Activated T-cell treated with anti-CD3 and anti-CD28 coated beads, Interleukin-2, amount 50 U/mL, for 72 hours (primary cell): ENCODE results near the gene USP49. TPM values are rescaled to one million over a fixed set of nuclear protein-coding genes. Genes with fewer than 3 reads are reported as not detected.

Experiments
- ATAC-seq, 2 donors: fragments of 150-1000 bp; cut with Tn5 transposase; replicated peaks in 1 of 2; 2 replicates each; pipeline ENCODE4 v1.10.0; 2021; ENCODE audit warnings: moderate library complexity in 2 of 2, mild to moderate bottlenecking in 1 of 2
- DNase-seq, 2 donors: peaks; one replicate each; pipeline ENCODE4 v3.0.0; 2021 to 2022; ENCODE audit warnings: mixed read lengths in 1 of 2
- H3K27ac Mint-ChIP-seq: one replicate; pipeline ENCODE4 v1.8.0; 2022; ENCODE audit warnings: mild to moderate bottlenecking, moderate library complexity, mixed read lengths
- H3K27me3 Mint-ChIP-seq: one replicate; pipeline ENCODE4 v1.8.0; 2022; ENCODE audit warnings: low read depth, mixed read lengths
- H3K36me3 Mint-ChIP-seq, 2 donors: one replicate each; pipeline ENCODE4 v1.8.0; 2022; ENCODE audit warnings: mixed read lengths in 2 of 2, mild to moderate bottlenecking in 1 of 2; ENCODE audit not compliant: insufficient read depth in 2 of 2
- H3K4me1 Mint-ChIP-seq: one replicate; pipeline ENCODE4 v1.8.0; 2022; ENCODE audit warnings: low read depth, mixed read lengths
- H3K4me3 Mint-ChIP-seq, 2 donors: one replicate each; pipeline ENCODE4 v1.8.0; 2022; ENCODE audit warnings: mild to moderate bottlenecking in 2 of 2, mixed read lengths in 2 of 2, moderate library complexity in 2 of 2
- H3K9me3 Mint-ChIP-seq, 2 donors: one replicate each; pipeline ENCODE4 v1.8.0; 2022; ENCODE audit warnings: mixed read lengths in 2 of 2
- total RNA-seq, 2 donors: library from RNA; stranded (reverse); gene quantifications; one replicate each; pipeline ENCODE4 v1.2.3, GENCODE V29; 2022

The USP49 gene
- total RNA-seq, 2 donors from 2014 or later: 13.3 to 14.8 TPM

GRCh38 chr6:41836022-41836659 lies 59.0 kb downstream of the USP49 start:
- Mint-ChIP-seq H3K27ac (no peak overlapping the region), H3K27me3 (no peaks in the 10 kb centered on the region), H3K9me3 (no peaks in the 10 kb centered on the region), H3K36me3 (peaks cover 0 to 2% of the 10 kb centered on the region in 2 donors), H3K4me1 (peaks cover 6% of the 10 kb centered on the region), H3K4me3 (no peak overlapping the region)
- ATAC-seq (no peak), DNase-seq (no peak)

- H3K4me1 Mint-ChIP-seq: peaks cover 6% of the 10 kb centered on the region
- ATAC-seq: no peak
These were observed 62.9 kb downstream of the USP49 start for GRCh38 chr6:41832263-41832662.

GRCh38 chr6:41826343-41827022 lies 68.7 kb downstream of the USP49 start:
- DNase-seq (no peak), ATAC-seq (no peak)
- Mint-ChIP-seq H3K9me3 (no peaks in the 10 kb centered on the region), H3K4me1 (no peaks in the 10 kb centered on the region), H3K36me3 (no peaks in the 10 kb centered on the region), H3K4me3 (no peak overlapping the region), H3K27ac (no peak overlapping the region), H3K27me3 (no peaks in the 10 kb centered on the region)

More at GRCh38 chr6:41832263-41832662, 62.9 kb downstream of the USP49 start:
- Mint-ChIP-seq H3K27ac (no peak overlapping the region), H3K27me3 (no peaks in the 10 kb centered on the region), H3K36me3 (no peaks in the 10 kb centered on the region), H3K4me3 (no peak overlapping the region), H3K9me3 (no peaks in the 10 kb centered on the region)
- no peak for DNase-seq

- H3K4me3 Mint-ChIP-seq: no peak overlapping the region
- no peak for ATAC-seq
- no peaks in the 10 kb centered on the region for H3K9me3 Mint-ChIP-seq
- no peaks in the 10 kb centered on the region for H3K27me3 Mint-ChIP-seq
- H3K27ac Mint-ChIP-seq: no peak overlapping the region
- H3K36me3 Mint-ChIP-seq: no peaks in the 10 kb centered on the region
- no peak for DNase-seq
- H3K4me1 Mint-ChIP-seq: no peaks in the 10 kb centered on the region
These were observed 70.3 kb downstream of the USP49 start for GRCh38 chr6:41824571-41825569.

GRCh38 chr6:41823178-41823577 lies 72.0 kb downstream of the USP49 start:
- DNase-seq: no peak
- ATAC-seq: no peak
- Mint-ChIP-seq H3K27me3 (no peaks in the 10 kb centered on the region), H3K27ac (no peak overlapping the region), H3K4me1 (no peaks in the 10 kb centered on the region), H3K9me3 (no peaks in the 10 kb centered on the region), H3K4me3 (no peak overlapping the region), H3K36me3 (no peaks in the 10 kb centered on the region)

GRCh38 chr6:41822021-41822420 lies 73.2 kb downstream of the USP49 start:
- Mint-ChIP-seq H3K4me1 (no peaks in the 10 kb centered on the region), H3K27ac (no peak overlapping the region), H3K27me3 (no peaks in the 10 kb centered on the region), H3K4me3 (no peak overlapping the region), H3K36me3 (no peaks in the 10 kb centered on the region), H3K9me3 (no peaks in the 10 kb centered on the region)
- no peak for DNase-seq
- no peak for ATAC-seq

GRCh38 chr6:41821266-41821665 lies 73.9 kb downstream of the USP49 start:
- no peaks in the 10 kb centered on the region for H3K4me1 Mint-ChIP-seq
- H3K36me3 Mint-ChIP-seq: no peaks in the 10 kb centered on the region
- no peak overlapping the region for H3K4me3 Mint-ChIP-seq
- ATAC-seq: no peak
- no peaks in the 10 kb centered on the region for H3K27me3 Mint-ChIP-seq
- H3K9me3 Mint-ChIP-seq: no peaks in the 10 kb centered on the region
- DNase-seq: no peak
- H3K27ac Mint-ChIP-seq: no peak overlapping the region

GRCh38 chr6:41818271-41819054 lies 76.7 kb downstream of the USP49 start:
- no peaks in the 10 kb centered on the region for H3K36me3 Mint-ChIP-seq
- no peak overlapping the region for H3K27ac Mint-ChIP-seq
- H3K4me1 Mint-ChIP-seq: no peaks in the 10 kb centered on the region
- H3K9me3 Mint-ChIP-seq: no peaks in the 10 kb centered on the region
- no peaks in the 10 kb centered on the region for H3K27me3 Mint-ChIP-seq
- H3K4me3 Mint-ChIP-seq: no peak overlapping the region
- no peak for ATAC-seq
- no peak for DNase-seq

- DNase-seq (no peak), ATAC-seq (no peak)
- no peaks in the 10 kb centered on the region for H3K9me3 Mint-ChIP-seq
- H3K36me3 Mint-ChIP-seq: no peaks in the 10 kb centered on the region
- H3K27me3 Mint-ChIP-seq: no peaks in the 10 kb centered on the region
- H3K4me3 Mint-ChIP-seq: no peak overlapping the region
- H3K27ac Mint-ChIP-seq: no peak overlapping the region
- no peaks in the 10 kb centered on the region for H3K4me1 Mint-ChIP-seq
These were observed 79.6 kb downstream of the USP49 start for GRCh38 chr6:41815587-41815986.

- Mint-ChIP-seq H3K27ac (no peak overlapping the region), H3K27me3 (no peaks in the 10 kb centered on the region), H3K36me3 (no peaks in the 10 kb centered on the region), H3K9me3 (no peaks in the 10 kb centered on the region), H3K4me1 (no peaks in the 10 kb centered on the region), H3K4me3 (no peak overlapping the region)
- DNase-seq (no peak), ATAC-seq (no peak)
These were observed 80.5 kb downstream of the USP49 start for GRCh38 chr6:41814629-41815028.

- no peaks in the 10 kb centered on the region for H3K4me1 Mint-ChIP-seq
- ATAC-seq (no peak), DNase-seq (no peak)
- no peak overlapping the region for H3K27ac Mint-ChIP-seq
- no peaks in the 10 kb centered on the region for H3K36me3 Mint-ChIP-seq
- H3K9me3 Mint-ChIP-seq: no peaks in the 10 kb centered on the region
- no peak overlapping the region for H3K4me3 Mint-ChIP-seq
- no peaks in the 10 kb centered on the region for H3K27me3 Mint-ChIP-seq
These were observed 81.2 kb downstream of the USP49 start for GRCh38 chr6:41813956-41814355.

- ATAC-seq (no peak), DNase-seq (no peak)
- Mint-ChIP-seq H3K36me3 (no peaks in the 10 kb centered on the region), H3K27me3 (no peaks in the 10 kb centered on the region), H3K27ac (no peak overlapping the region), H3K4me3 (no peak overlapping the region), H3K9me3 (no peaks in the 10 kb centered on the region), H3K4me1 (no peaks in the 10 kb centered on the region)
These were observed 81.7 kb downstream of the USP49 start for GRCh38 chr6:41813469-41813868.
